HG02981 (cell line): Measurements from ENCODE around the gene OLFML3.
A peak's percentile ranks its signal among the peaks of the same experiment; 100 is the strongest.

ENCODE experiments used
- ATAC-seq: cut with Tn5 transposase; IDR thresholded peaks from one replicate; pipeline ENCODE4 v1.9.1; 2021; ENCODE audit warnings: mild to moderate bottlenecking, moderate library complexity; ENCODE audit not compliant: unreplicated experiment

OLFML3 gene

GRCh38 chr1:113978863-113979702 lies at the start of gene OLFML3:
TSS of gene OLFML3 (plus strand) at chr1:113979474. CDS start at chr1:113979517, 43 bp downstream.
- no peak for ATAC-seq

- ATAC-seq, result peak; percentile 27
Measured at GRCh38 chr1:113929750-113930498, 49.4 kb upstream of the OLFML3 start.

DNA sequence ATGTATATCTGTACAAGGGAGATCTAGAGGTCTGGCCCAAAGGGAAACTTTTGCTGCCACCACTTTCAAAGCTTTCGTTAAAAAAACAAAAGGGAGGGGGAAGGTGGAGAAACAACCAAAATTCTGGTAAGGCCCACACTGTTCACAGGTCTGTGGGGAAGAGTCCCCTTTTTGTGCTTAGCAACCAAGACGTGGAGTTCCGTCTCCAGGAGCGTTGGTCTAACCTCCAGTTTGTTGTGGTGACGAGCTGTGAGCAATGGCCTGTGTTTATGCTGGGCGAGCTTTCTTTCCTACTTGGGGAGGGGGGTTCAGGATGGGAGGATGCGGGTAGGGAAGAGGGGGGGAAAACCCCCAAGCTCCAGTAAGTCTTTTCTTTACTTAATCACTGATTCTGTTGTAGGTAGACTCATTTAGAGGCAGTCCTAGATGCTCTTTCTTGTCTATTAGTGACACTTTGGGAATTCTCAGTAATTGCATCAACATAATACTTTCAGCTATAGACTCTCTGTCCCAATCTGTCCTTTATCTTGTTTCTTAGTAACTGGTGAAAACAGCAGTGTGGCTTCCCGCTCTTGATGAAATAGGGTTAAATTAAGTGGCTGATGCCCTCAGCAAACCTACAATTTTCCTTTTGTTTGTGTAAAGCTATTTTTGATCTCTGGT lies 48.6 kb upstream of the OLFML3 start:
- ATAC-seq, result peak; percentile 31

- no peak for ATAC-seq
Measured at GRCh38 chr1:113931451-113931851, 47.8 kb upstream of the OLFML3 start.

- no peak for ATAC-seq
Measured at GRCh38 chr1:113934006-113934405, 45.3 kb upstream of the OLFML3 start.

DNA sequence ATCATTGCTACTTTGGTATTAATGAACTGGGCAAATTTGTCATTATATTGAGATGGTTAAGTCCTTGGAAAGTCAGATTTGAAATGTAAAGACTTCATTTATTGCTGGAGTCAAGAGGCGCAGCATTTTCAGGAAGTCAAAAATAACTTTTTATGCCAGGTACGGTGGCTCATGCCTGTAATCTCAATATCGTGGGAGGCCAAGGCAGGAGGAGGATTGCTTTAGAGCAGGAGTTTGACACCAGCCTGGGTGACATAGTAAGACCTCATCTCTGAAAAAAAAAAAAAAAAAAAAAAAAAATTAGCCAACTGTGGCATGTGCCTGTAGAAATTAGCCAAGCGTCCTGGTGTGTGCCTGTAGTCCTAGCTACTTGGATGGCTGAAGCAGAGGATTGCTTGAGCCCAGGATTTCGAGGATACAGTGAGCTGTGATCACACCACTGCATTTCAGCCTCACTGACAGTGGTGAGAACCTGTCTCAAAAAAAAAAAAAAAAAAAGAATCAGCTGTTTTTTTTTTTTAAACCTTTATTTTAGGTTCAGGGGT lies 44.7 kb upstream of the OLFML3 start:
- no peak for ATAC-seq

DNA sequence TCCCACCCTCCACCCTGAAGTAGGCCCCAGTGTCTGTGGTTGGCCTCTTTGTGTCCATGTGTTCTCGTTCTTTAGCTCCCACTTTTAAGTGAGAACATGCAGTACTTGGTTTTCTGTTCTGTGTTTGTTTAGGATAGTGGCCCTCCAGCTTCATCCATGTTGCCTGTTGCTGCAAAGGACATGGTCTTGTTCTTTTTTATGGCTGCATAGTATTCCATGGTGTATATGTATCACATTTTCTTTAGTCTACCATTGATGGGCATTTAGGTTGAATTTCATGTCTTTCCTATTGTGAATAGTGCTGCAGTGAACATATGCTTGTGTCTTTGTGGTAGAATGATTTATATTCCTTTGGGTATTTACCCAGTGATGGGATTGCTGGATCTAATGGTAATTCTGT lies 44.1 kb upstream of the OLFML3 start:
- no peak for ATAC-seq

GRCh38 chr1:113935970-113936369 lies 43.3 kb upstream of the OLFML3 start:
- ATAC-seq, result no peak

GRCh38 chr1:113937146-113937545 lies 42.1 kb upstream of the OLFML3 start:
- ATAC-seq, result no peak

DNA sequence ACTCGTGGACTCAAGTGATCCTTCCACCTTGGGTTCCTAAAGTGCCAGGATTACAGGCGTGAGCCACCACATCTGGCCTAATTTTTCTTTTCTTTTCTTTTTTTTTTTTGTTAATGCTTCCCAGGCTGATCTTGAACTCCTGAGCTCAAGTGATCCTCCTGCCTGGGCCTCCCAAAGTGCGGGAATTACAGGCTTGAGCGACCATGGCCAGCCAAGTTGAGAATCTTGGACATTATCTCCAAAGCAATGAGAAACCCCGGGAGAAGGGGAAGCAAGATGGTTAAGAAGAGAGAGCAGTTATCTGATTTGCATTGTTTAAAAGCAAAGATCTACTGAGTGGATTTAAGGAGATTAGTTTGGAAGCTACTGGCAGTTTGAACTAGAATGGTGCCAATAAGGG lies 41.1 kb upstream of the OLFML3 start:
- no peak for ATAC-seq

GRCh38 chr1:113940365-113941244 lies 38.7 kb upstream of the OLFML3 start:
- peak; percentile 52 for ATAC-seq

- ATAC-seq, result peak; percentile 5
Measured at GRCh38 chr1:113941245-113941559, 38.1 kb upstream of the OLFML3 start.

GRCh38 chr1:113942527-113942926 lies 36.7 kb upstream of the OLFML3 start:
- ATAC-seq, result no peak

- no peak for ATAC-seq
Measured at GRCh38 chr1:113943028-113943811, 36.1 kb upstream of the OLFML3 start.

- no peak for ATAC-seq
Measured at GRCh38 chr1:113945329-113945728, 33.9 kb upstream of the OLFML3 start.

DNA sequence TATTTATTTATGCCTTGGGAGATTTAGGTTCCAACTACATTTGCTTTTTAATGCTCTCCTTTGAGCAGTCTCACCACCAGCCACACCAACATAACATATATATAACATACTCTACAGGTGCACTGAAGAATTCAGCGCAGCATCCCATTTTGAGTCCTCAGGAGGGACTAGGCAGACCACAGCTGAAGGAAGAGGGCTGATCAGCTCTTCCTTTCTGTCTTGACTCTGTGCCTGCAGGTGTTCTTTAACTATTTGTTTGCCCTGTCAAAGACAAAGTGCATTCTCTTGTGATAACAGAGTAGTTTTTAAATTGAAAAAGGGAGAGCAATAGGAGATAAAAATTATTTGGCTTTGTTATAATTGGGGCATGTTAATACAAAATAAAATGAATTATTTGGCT lies 33.2 kb upstream of the OLFML3 start:
- no peak for ATAC-seq

GRCh38 chr1:113946678-113947387 lies 32.4 kb upstream of the OLFML3 start:
- ATAC-seq, result no peak

- no peak for ATAC-seq
Measured at GRCh38 chr1:113947388-113948107, 31.7 kb upstream of the OLFML3 start.
